WTC11 (cell line): ENCODE data around the gene SCUBE1. TPM values are rescaled to one million over a fixed set of nuclear protein-coding genes. Genes with fewer than 3 reads are reported as not detected.

Experiments used
- ATAC-seq: fragments of 200-7000 bp; cut with Tn5 transposase; 2 replicates; pipeline ENCODE4 v1.10.0; 2021; ENCODE audit warnings: mild to moderate bottlenecking, moderate library complexity
- CTCF ChIA-PET: fragments of 300-600 bp; sonication (Branson Sonifier 250); formaldehyde crosslinking; loops from one replicate; lab custom pipeline; 2021; ENCODE audit warnings: antibody characterized with exemption; lab: Charles Lee
- POLR2A ChIA-PET: fragments of 350-600 bp; sonication (Branson Sonifier 250); formaldehyde crosslinking; loops from one replicate; lab custom pipeline; 2021; ENCODE audit warnings: antibody characterized with exemption; lab: Charles Lee
- DNase-seq: peaks from one replicate; pipeline ENCODE4 v3.0.0; 2021; ENCODE audit warnings: low spot score
- H3K27ac Mint-ChIP-seq: 2 replicates; pipeline ENCODE4 v1.8.0; 2021; ENCODE audit warnings: mixed read lengths
- H3K27me3 Mint-ChIP-seq: 2 replicates; pipeline ENCODE4 v1.8.0; 2021; ENCODE audit warnings: low read depth, mild to moderate bottlenecking, moderate library complexity, mixed read lengths
- H3K36me3 Mint-ChIP-seq: 2 replicates; pipeline ENCODE4 v1.8.0; 2021; ENCODE audit warnings: mixed read lengths
- H3K4me1 Mint-ChIP-seq: 2 replicates; pipeline ENCODE4 v1.8.0; 2022; ENCODE audit warnings: mixed read lengths
- H3K4me3 Mint-ChIP-seq: 2 replicates; pipeline ENCODE4 v1.8.0; 2021; ENCODE audit warnings: mild to moderate bottlenecking, moderate library complexity, mixed read lengths
- H3K9me3 Mint-ChIP-seq: 2 replicates; pipeline ENCODE4 v1.8.0; 2021; ENCODE audit warnings: mixed read lengths
- CREB1 ChIP-seq: sonication (generic); formaldehyde crosslinking; IDR thresholded peaks from 2 replicates; pipeline ENCODE4 v1.8.0; 2023; ENCODE audit warnings: mild to moderate bottlenecking, missing genetic modification reagents
- ESRRA ChIP-seq: sonication (generic); formaldehyde crosslinking; IDR thresholded peaks from 2 replicates; pipeline ENCODE4 v1.8.1; 2022; ENCODE audit warnings: mild to moderate bottlenecking, missing genetic modification reagents, borderline replicate concordance
- GRHL2 ChIP-seq: fragments of 250-450 bp; sonication (Bioruptor Pico); IDR thresholded peaks from 2 replicates; pipeline ENCODE4 v1.8.0; 2022; ENCODE audit warnings: mild to moderate bottlenecking, moderate library complexity; ENCODE audit not compliant: insufficient replicate concordance, severe bottlenecking
- JUN ChIP-seq: sonication (generic); formaldehyde crosslinking; IDR thresholded peaks from 2 replicates; pipeline ENCODE4 v1.8.0; 2023; ENCODE audit warnings: mild to moderate bottlenecking, missing genetic modification reagents
- PRRX2 ChIP-seq: fragments of 250-450 bp; sonication (Bioruptor Pico); IDR thresholded peaks from 2 replicates; pipeline ENCODE4 v1.8.0; 2021; ENCODE audit warnings: mild to moderate bottlenecking
- SMAD3 ChIP-seq: sonication (generic); formaldehyde crosslinking; IDR thresholded peaks from 2 replicates; pipeline ENCODE4 v1.8.0; 2022; ENCODE audit warnings: missing genetic modification reagents, mild to moderate bottlenecking, borderline replicate concordance
- SMAD4 ChIP-seq: sonication (generic); formaldehyde crosslinking; IDR thresholded peaks from 2 replicates; pipeline ENCODE4 v1.8.0; 2022; ENCODE audit warnings: mild to moderate bottlenecking, missing genetic modification reagents
- SP1 ChIP-seq: sonication (generic); formaldehyde crosslinking; conservative IDR thresholded peaks from 2 replicates; pipeline ENCODE4 v1.8.1; 2022; ENCODE audit warnings: missing genetic modification reagents
- ZNF121 ChIP-seq: sonication (generic); formaldehyde crosslinking; IDR thresholded peaks from 2 replicates; pipeline ENCODE4 v1.8.0; 2023; ENCODE audit warnings: missing genetic modification reagents
- ZNF396 ChIP-seq: fragments of 250-450 bp; sonication (Bioruptor Pico); IDR thresholded peaks from 2 replicates; pipeline ENCODE4 v1.8.0; 2021; ENCODE audit warnings: mild to moderate bottlenecking, moderate library complexity, borderline replicate concordance
- total RNA-seq: library from RNA; stranded (reverse); gene quantifications from 3 replicates; pipeline ENCODE4 v1.2.3, GENCODE V29; 2021
- TF ChIP-seq, protein P1 (sequence below): sonication (generic); formaldehyde crosslinking; IDR thresholded peaks from 2 replicates; pipeline ENCODE4 v1.8.1; 2022; ENCODE audit warnings: low read depth, missing genetic modification reagents, borderline replicate concordance
- TF ChIP-seq, protein P2 (sequence below): sonication (generic); formaldehyde crosslinking; IDR thresholded peaks from 2 replicates; pipeline ENCODE4 v1.8.1; 2023; ENCODE audit warnings: mild to moderate bottlenecking, missing genetic modification reagents, moderate library complexity
- TF ChIP-seq, protein P3 (sequence below): sonication (generic); formaldehyde crosslinking; IDR thresholded peaks from 2 replicates; pipeline ENCODE4 v1.8.1; 2023; ENCODE audit warnings: mild to moderate bottlenecking, missing genetic modification reagents, borderline replicate concordance

The SCUBE1 gene
- total RNA-seq, 1 experiment from 2014 or later: 6.9 TPM

DNA sequence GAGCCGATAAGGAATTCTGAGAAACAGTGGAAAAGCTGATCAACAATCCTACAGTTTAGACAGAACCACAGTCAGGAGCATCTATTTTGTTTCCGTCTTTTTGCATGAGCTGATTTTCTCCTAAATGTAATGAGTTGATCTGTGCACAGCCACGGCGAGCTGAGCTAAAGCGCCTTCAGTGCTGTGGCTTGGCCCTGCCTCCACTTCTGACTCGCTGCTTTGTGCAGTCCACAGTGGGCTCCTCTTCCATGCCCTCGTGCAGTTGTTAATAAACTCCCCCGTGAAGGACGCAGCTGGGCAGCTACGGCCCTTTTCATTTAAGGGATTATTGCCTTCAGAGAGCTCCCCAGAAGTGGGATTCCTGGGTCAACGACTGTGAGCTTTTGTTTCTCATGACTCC lies 39.4 kb downstream of the SCUBE1 start (continued):
- TF ChIP-seq ESRRA (CRISPR knock-in tag): no peak
- TF ChIP-seq, protein P1, sequence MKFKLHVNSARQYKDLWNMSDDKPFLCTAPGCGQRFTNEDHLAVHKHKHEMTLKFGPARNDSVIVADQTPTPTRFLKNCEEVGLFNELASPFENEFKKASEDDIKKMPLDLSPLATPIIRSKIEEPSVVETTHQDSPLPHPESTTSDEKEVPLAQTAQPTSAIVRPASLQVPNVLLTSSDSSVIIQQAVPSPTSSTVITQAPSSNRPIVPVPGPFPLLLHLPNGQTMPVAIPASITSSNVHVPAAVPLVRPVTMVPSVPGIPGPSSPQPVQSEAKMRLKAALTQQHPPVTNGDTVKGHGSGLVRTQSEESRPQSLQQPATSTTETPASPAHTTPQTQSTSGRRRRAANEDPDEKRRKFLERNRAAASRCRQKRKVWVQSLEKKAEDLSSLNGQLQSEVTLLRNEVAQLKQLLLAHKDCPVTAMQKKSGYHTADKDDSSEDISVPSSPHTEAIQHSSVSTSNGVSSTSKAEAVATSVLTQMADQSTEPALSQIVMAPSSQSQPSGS (CRISPR knock-in tag): no peak
- TF ChIP-seq, protein P2, sequence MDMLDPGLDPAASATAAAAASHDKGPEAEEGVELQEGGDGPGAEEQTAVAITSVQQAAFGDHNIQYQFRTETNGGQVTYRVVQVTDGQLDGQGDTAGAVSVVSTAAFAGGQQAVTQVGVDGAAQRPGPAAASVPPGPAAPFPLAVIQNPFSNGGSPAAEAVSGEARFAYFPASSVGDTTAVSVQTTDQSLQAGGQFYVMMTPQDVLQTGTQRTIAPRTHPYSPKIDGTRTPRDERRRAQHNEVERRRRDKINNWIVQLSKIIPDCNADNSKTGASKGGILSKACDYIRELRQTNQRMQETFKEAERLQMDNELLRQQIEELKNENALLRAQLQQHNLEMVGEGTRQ: no peak

DNA sequence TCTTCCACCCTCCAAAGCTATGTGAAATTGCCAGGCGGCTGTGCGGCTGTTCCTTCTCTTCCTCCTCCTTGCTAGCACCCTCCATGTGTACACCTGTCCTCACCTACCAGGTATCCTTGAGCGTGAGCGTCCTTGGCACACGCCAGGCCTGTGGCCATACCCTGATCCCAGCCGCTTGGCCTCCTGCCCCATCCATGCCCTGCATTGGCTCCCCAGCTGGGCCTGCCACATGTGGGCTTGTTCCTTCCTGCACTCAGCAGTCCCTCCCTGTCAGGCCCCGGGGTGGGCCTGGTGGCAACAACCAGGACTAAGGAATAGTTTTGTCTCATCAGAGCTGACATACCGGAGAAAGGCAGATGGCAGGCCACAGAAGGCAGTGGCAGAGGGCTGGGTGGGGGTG lies 40.0 kb downstream of the SCUBE1 start:
- ChIA-PET CTCF (interaction anchor here (0.6 to 3.2 kb wide), 9 partner anchors 9 to 83 kb away, joined by 3 to 13 read pairs (median 5); no protein-coding TSS in a partner anchor), POLR2A (no interaction called here)
- H3K4me1 Mint-ChIP-seq: 0 out of 2 replicates have a peak, but pooled peaks cover 2% of the 10 kb centered on the region
- H3K27ac Mint-ChIP-seq: no peak overlapping the region
- no peak for ATAC-seq
- H3K4me3 Mint-ChIP-seq: no peak overlapping the region
- no peaks in the 10 kb centered on the region for H3K36me3 Mint-ChIP-seq
- TF ChIP-seq JUN: no peak
- TF ChIP-seq, all 79 proteins: peak for 0
- no peak for DNase-seq
- Mint-ChIP-seq H3K27me3 (no peaks in the 10 kb centered on the region), H3K9me3 (no peaks in the 10 kb centered on the region)

DNA sequence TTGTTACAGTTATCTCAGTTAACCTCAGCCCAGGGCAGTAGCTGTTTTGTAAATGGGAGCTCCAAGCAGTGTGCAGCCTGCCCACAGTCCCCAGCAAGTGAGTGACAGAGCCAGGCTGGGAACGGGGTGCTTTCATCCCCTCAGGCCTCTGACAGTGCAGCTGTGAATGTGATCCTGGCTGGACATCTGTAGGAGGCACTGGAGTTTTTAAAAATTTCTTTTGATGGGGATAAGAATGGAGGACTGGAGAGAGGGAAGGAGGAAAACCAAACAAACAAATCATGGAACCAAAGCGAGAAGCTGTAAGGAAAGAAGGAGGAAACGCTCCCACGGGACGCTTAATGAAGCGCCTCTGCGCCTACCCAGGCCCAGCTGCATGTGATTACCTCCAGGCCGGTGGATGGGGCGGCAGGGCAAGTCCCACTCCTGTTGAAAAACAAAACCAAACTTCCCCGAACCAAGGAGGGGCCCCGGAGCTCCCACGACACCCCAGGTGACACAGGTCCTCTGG lies 40.6 kb downstream of the SCUBE1 start:
- TF ChIP-seq, protein P3, sequence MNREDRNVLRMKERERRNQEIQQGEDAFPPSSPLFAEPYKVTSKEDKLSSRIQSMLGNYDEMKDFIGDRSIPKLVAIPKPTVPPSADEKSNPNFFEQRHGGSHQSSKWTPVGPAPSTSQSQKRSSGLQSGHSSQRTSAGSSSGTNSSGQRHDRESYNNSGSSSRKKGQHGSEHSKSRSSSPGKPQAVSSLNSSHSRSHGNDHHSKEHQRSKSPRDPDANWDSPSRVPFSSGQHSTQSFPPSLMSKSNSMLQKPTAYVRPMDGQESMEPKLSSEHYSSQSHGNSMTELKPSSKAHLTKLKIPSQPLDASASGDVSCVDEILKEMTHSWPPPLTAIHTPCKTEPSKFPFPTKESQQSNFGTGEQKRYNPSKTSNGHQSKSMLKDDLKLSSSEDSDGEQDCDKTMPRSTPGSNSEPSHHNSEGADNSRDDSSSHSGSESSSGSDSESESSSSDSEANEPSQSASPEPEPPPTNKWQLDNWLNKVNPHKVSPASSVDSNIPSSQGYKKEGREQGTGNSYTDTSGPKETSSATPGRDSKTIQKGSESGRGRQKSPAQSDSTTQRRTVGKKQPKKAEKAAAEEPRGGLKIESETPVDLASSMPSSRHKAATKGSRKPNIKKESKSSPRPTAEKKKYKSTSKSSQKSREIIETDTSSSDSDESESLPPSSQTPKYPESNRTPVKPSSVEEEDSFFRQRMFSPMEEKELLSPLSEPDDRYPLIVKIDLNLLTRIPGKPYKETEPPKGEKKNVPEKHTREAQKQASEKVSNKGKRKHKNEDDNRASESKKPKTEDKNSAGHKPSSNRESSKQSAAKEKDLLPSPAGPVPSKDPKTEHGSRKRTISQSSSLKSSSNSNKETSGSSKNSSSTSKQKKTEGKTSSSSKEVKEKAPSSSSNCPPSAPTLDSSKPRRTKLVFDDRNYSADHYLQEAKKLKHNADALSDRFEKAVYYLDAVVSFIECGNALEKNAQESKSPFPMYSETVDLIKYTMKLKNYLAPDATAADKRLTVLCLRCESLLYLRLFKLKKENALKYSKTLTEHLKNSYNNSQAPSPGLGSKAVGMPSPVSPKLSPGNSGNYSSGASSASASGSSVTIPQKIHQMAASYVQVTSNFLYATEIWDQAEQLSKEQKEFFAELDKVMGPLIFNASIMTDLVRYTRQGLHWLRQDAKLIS (CRISPR knock-in tag): no peak
- TF ChIP-seq SMAD4 (CRISPR knock-in tag) (no peak), PRRX2 (no peak), GRHL2 (no peak), ZNF396 (CRISPR knock-in tag) (no peak), SMAD3 (CRISPR knock-in tag) (no peak)
- CTCF ChIA-PET: interaction anchor here (0.9 to 3.2 kb wide), 8 partner anchors 9 to 83 kb away, joined by 3 to 13 read pairs (median 5); no protein-coding TSS in a partner anchor
- no peak overlapping the region for H3K4me3 Mint-ChIP-seq

DNA sequence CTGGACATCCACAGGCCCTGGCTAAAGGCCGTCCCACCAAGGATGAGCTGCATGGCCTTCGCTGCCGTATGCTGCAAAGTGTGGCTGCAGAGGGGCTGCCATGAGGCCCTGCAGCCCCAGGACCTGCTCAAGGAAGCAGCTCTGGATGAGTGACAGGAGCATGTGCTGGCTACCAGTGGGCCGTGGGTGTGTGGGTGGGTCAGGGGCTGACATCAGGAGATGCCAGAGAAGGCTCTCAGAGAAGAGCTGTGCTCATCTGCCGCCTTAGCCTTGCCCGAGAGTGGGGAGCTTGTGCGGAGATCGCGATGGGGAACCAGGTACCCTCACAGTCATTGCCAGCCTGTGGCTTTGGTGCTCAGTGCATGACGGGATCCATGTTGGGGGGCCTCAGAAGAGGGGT lies 41.3 kb downstream of the SCUBE1 start:
- ChIA-PET POLR2A (interaction anchor here (1.2 kb wide), 1 partner anchor 23 kb away, joined by 3 read pairs; no protein-coding TSS in a partner anchor), CTCF (interaction anchor here (0.9 to 3.2 kb wide), 8 partner anchors 8 to 73 kb away, joined by 4 to 13 read pairs (median 5); no protein-coding TSS in a partner anchor)
- no peak for TF ChIP-seq SP1 (CRISPR knock-in tag)
- no peak for TF ChIP-seq ZNF121 (CRISPR knock-in tag)
- no peak for TF ChIP-seq CREB1 (CRISPR knock-in tag)
- Mint-ChIP-seq H3K27me3 (no peaks in the 10 kb centered on the region), H3K4me1 (0 out of 2 replicates have a peak, but pooled peaks cover 2% of the 10 kb centered on the region), H3K9me3 (no peaks in the 10 kb centered on the region), H3K27ac (no peak overlapping the region), H3K36me3 (no peaks in the 10 kb centered on the region), H3K4me3 (no peak overlapping the region)
- DNase-seq (no peak), ATAC-seq (no peak)

More for the DNA sequence above, 40.6 kb downstream of the SCUBE1 start:
- H3K4me1 Mint-ChIP-seq: 0 out of 2 replicates have a peak, but pooled peaks cover 2% of the 10 kb centered on the region
- H3K27ac Mint-ChIP-seq: no peak overlapping the region
- no peaks in the 10 kb centered on the region for H3K27me3 Mint-ChIP-seq
- ATAC-seq (no peak), DNase-seq (no peak)
- POLR2A ChIA-PET: interaction anchor here (1.2 kb wide), 1 partner anchor 23 kb away, joined by 3 read pairs; no protein-coding TSS in a partner anchor
- H3K9me3 Mint-ChIP-seq: no peaks in the 10 kb centered on the region
- H3K36me3 Mint-ChIP-seq: no peaks in the 10 kb centered on the region
